MM.1S (cell line): ENCODE results near the gene CETP.

ENCODE experiments used
- EZH2 ChIP-seq: fragments of 300-600 bp; sonication (generic); optimal IDR thresholded peaks from 2 replicates; pipeline ENCODE3; 2017; ENCODE audit warnings: low read depth, mild to moderate bottlenecking, antibody characterized with exemption, low read length, mixed read lengths
- EZH2phosphoT487 ChIP-seq: fragments of 300-600 bp; sonication (generic); IDR thresholded peaks from 2 replicates; pipeline ENCODE4 v1.6.1; 2018; ENCODE audit warnings: antibody characterized with exemption, low read length
- TF ChIP-seq, protein P1 (sequence below): fragments of 300-600 bp; sonication (generic); IDR thresholded peaks from 2 replicates; pipeline ENCODE4 v1.5.1; 2016; ENCODE audit warnings: antibody characterized with exemption, low read length, mixed read lengths

DNA sequence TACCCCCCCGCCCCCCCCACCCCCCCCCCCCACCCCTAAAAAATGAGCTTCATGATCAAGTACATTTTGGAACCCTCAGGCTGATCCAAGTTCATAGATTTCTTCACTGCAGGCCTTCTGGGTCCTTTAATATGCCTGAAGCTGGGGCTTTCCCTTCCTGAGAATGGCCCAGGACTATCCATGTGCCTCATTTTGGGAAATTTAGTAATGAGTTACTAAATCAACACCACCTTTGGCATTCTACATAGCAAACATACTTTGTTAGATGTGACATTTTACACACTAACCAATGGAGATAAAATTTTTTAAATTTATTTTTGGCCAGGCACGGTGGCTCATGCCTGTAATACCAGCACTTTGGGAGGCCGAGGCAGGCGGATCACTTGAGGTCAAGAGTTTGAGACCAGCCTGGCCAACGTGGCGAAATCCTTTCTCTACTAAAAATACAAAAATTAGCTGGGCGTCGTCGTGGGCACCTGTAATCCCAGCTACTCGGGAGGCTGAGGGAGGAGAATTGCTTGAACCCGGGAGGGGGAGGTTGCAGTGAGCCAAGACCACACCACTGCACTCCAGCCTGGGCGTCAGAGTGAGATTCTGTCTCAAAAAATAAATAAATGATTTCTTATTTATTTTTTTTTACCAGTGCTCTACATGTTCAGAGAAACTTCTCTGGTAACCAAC, 15.8 kb upstream of the CETP start:
- TF ChIP-seq, protein P1, sequence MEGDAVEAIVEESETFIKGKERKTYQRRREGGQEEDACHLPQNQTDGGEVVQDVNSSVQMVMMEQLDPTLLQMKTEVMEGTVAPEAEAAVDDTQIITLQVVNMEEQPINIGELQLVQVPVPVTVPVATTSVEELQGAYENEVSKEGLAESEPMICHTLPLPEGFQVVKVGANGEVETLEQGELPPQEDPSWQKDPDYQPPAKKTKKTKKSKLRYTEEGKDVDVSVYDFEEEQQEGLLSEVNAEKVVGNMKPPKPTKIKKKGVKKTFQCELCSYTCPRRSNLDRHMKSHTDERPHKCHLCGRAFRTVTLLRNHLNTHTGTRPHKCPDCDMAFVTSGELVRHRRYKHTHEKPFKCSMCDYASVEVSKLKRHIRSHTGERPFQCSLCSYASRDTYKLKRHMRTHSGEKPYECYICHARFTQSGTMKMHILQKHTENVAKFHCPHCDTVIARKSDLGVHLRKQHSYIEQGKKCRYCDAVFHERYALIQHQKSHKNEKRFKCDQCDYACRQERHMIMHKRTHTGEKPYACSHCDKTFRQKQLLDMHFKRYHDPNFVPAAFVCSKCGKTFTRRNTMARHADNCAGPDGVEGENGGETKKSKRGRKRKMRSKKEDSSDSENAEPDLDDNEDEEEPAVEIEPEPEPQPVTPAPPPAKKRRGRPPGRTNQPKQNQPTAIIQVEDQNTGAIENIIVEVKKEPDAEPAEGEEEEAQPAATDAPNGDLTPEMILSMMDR: no peak
- no peak for TF ChIP-seq EZH2
- TF ChIP-seq EZH2phosphoT487: no peak
